ENCODE data around the gene MYBPC2. TPM values are rescaled to one million over a fixed set of nuclear protein-coding genes. Genes with fewer than 3 reads are reported as not detected.
A peak's percentile ranks its signal among the peaks of the same experiment; 100 is the strongest.
"Not testable (repeated sequence)": the region's sequence is repeated elsewhere in the genome, so short reads cannot be mapped to it uniquely, and the experiment has no call there.

MYBPC2 gene
- polyA plus RNA-seq, 6 donors from 2014 or later: 0.44 to 6.6 (median 1.2) TPM; not detected in 1

GRCh38 chr19:50439130-50439529 lies 6.4 kb downstream of the MYBPC2 start:
- Mint-ChIP-seq H3K36me3 (peaks cover 0 to 27% of the 10 kb centered on the region in 2 donors), H3K27ac (peak overlapping the region in 1 of 6 donors; percentile 66), H3K4me1 (peaks cover 31 to 50% (median 47%) of the 10 kb centered on the region in 3 donors)
- not testable (repeated sequence) for H3K9me3 Mint-ChIP-seq; H3K4me3 Mint-ChIP-seq; ATAC-seq (ENCODE audit: low read depth in 2 of 2); H3K27me3 Mint-ChIP-seq; DNase-seq

GRCh38 chr19:50444059-50444458 lies 11.4 kb downstream of the MYBPC2 start:
- peaks cover 0 to 12% (median 5%) of the 10 kb centered on the region in 3 donors for H3K4me1 Mint-ChIP-seq
- H3K36me3 Mint-ChIP-seq: peaks cover 0 to 25% of the 10 kb centered on the region in 2 donors
- H3K27me3 Mint-ChIP-seq: no peaks in the 10 kb centered on the region
- H3K4me3 Mint-ChIP-seq: no peak overlapping the region
- DNase-seq: no peak
- peaks cover 0 to 5% (median 0%) of the 10 kb centered on the region in 7 donors for H3K9me3 Mint-ChIP-seq
- no peak for ATAC-seq (ENCODE audit: low read depth in 2 of 2)
- peak overlapping the region in 1 of 6 donors; percentile 57 for H3K27ac Mint-ChIP-seq

GRCh38 chr19:50447053-50447452 lies 14.4 kb downstream of the MYBPC2 start:
- DNase-seq (no peak), ATAC-seq (ENCODE audit: low read depth in 2 of 2) (no peak)
- peaks cover 0 to 20% of the 10 kb centered on the region in 2 donors for H3K36me3 Mint-ChIP-seq
- H3K4me3 Mint-ChIP-seq: peak overlapping the region in 1 of 8 donors; percentile 62
- H3K27ac Mint-ChIP-seq: no peak overlapping the region
- no peaks in the 10 kb centered on the region for H3K27me3 Mint-ChIP-seq
- peaks cover 0 to 7% (median 7%) of the 10 kb centered on the region in 3 donors for H3K4me1 Mint-ChIP-seq
- H3K9me3 Mint-ChIP-seq: peaks cover 0 to 5% (median 0%) of the 10 kb centered on the region in 7 donors

GRCh38 chr19:50447750-50448149 lies 15.1 kb downstream of the MYBPC2 start:
- Mint-ChIP-seq H3K36me3 (peaks cover 0 to 20% of the 10 kb centered on the region in 2 donors), H3K27ac (peak overlapping the region in 2 of 6 donors; percentile 20 to 27), H3K27me3 (no peaks in the 10 kb centered on the region), H3K9me3 (peaks cover 0 to 5% (median 0%) of the 10 kb centered on the region in 7 donors), H3K4me1 (peaks cover 0 to 7% (median 7%) of the 10 kb centered on the region in 3 donors), H3K4me3 (no peak overlapping the region)
- ATAC-seq (ENCODE audit: low read depth in 2 of 2) (no peak), DNase-seq (no peak)

GRCh38 chr19:50449236-50449899 lies 16.7 kb downstream of the MYBPC2 start:
- H3K9me3 Mint-ChIP-seq: peaks cover 0 to 1% (median 0%) of the 10 kb centered on the region in 7 donors
- ATAC-seq (ENCODE audit: low read depth in 2 of 2): no peak
- DNase-seq: no peak
- peak overlapping the region in 1 of 6 donors; percentile 32 for H3K27ac Mint-ChIP-seq
- no peak overlapping the region for H3K4me3 Mint-ChIP-seq
- peaks cover 0 to 10% of the 10 kb centered on the region in 2 donors for H3K36me3 Mint-ChIP-seq
- H3K4me1 Mint-ChIP-seq: peaks cover 0 to 7% (median 3%) of the 10 kb centered on the region in 3 donors
- no peaks in the 10 kb centered on the region for H3K27me3 Mint-ChIP-seq

- ATAC-seq (ENCODE audit: low read depth in 2 of 2) (no peak), DNase-seq (peak; percentile 17)
- peaks cover 0 to 9% of the 10 kb centered on the region in 2 donors for H3K36me3 Mint-ChIP-seq
- peak overlapping the region in 3 of 6 donors; percentile 57 to 89 (median 82) for H3K27ac Mint-ChIP-seq
- peak overlapping the region in 2 of 8 donors; percentile 41 to 85 for H3K4me3 Mint-ChIP-seq
- peaks cover 0 to 7% (median under 1%) of the 10 kb centered on the region in 3 donors for H3K4me1 Mint-ChIP-seq
- no peaks in the 10 kb centered on the region for H3K27me3 Mint-ChIP-seq
- H3K9me3 Mint-ChIP-seq: no peaks in the 10 kb centered on the region
Observed at GRCh38 chr19:50450369-50451222, 17.9 kb downstream of the MYBPC2 start.

GRCh38 chr19:50451223-50451534 lies 18.5 kb downstream of the MYBPC2 start:
- Mint-ChIP-seq H3K36me3 (peaks cover 0 to 15% of the 10 kb centered on the region in 2 donors), H3K27ac (peak overlapping the region in 3 of 6 donors; percentile 57 to 89 (median 82)), H3K4me3 (peak overlapping the region in 1 of 8 donors; percentile 85), H3K4me1 (peaks cover 0 to 13% (median 7%) of the 10 kb centered on the region in 3 donors), H3K9me3 (no peaks in the 10 kb centered on the region), H3K27me3 (no peaks in the 10 kb centered on the region)
- DNase-seq (no peak), ATAC-seq (ENCODE audit: low read depth in 2 of 2) (no peak)

- Mint-ChIP-seq H3K9me3 (peaks cover 0 to 3% (median 0%) of the 10 kb centered on the region in 7 donors), H3K27me3 (no peaks in the 10 kb centered on the region), H3K4me3 (no peak overlapping the region), H3K4me1 (peaks cover 0 to 17% (median 7%) of the 10 kb centered on the region in 3 donors), H3K36me3 (peaks cover 0 to 18% of the 10 kb centered on the region in 2 donors), H3K27ac (peak overlapping the region in 3 of 6 donors; percentile 7 to 71 (median 21))
- DNase-seq: no peak
- no peak for ATAC-seq (ENCODE audit: low read depth in 2 of 2)
Observed at GRCh38 chr19:50453243-50453642, 20.6 kb downstream of the MYBPC2 start.

GRCh38 chr19:50455992-50456391 lies 23.3 kb downstream of the MYBPC2 start:
- Mint-ChIP-seq H3K9me3 (peaks cover 0 to 3% (median 0%) of the 10 kb centered on the region in 7 donors), H3K4me3 (no peak overlapping the region)

GRCh38 chr19:50457300-50457699 lies 24.6 kb downstream of the MYBPC2 start:
- Mint-ChIP-seq H3K4me1 (peaks cover 21 to 38% (median 25%) of the 10 kb centered on the region in 3 donors), H3K36me3 (peaks cover 0 to 17% of the 10 kb centered on the region in 2 donors), H3K9me3 (peaks cover 0 to 3% (median 0%) of the 10 kb centered on the region in 7 donors), H3K27ac (peak overlapping the region in 1 of 6 donors; percentile 12), H3K27me3 (no peaks in the 10 kb centered on the region), H3K4me3 (peak overlapping the region in 1 of 8 donors; percentile 1)
- DNase-seq (no peak), ATAC-seq (ENCODE audit: low read depth in 2 of 2) (no peak)

More at GRCh38 chr19:50455992-50456391, 23.3 kb downstream of the MYBPC2 start:
- peaks cover 0 to 17% of the 10 kb centered on the region in 2 donors for H3K36me3 Mint-ChIP-seq
- no peak for ATAC-seq (ENCODE audit: low read depth in 2 of 2)
- H3K4me1 Mint-ChIP-seq: peaks cover 15 to 31% (median 20%) of the 10 kb centered on the region in 3 donors
- no peaks in the 10 kb centered on the region for H3K27me3 Mint-ChIP-seq
- peak overlapping the region in 3 of 6 donors; percentile 78 to 90 (median 84) for H3K27ac Mint-ChIP-seq
- no peak for DNase-seq

- ATAC-seq (ENCODE audit: low read depth in 2 of 2) (no peak), DNase-seq (no peak)
- H3K9me3 Mint-ChIP-seq: peaks cover 0 to 3% (median 0%) of the 10 kb centered on the region in 7 donors
- H3K27me3 Mint-ChIP-seq: no peaks in the 10 kb centered on the region
- peak overlapping the region in 5 of 8 donors; percentile 29 to 75 (median 47) for H3K4me3 Mint-ChIP-seq
- peaks cover 21 to 38% (median 25%) of the 10 kb centered on the region in 3 donors for H3K4me1 Mint-ChIP-seq
- H3K27ac Mint-ChIP-seq: peak overlapping the region in 4 of 6 donors; percentile 67 to 91 (median 84)
- peaks cover 0 to 17% of the 10 kb centered on the region in 2 donors for H3K36me3 Mint-ChIP-seq
Observed at GRCh38 chr19:50458396-50459066, 25.8 kb downstream of the MYBPC2 start.

GRCh38 chr19:50459067-50459456 lies 26.4 kb downstream of the MYBPC2 start:
- peaks cover 21 to 38% (median 25%) of the 10 kb centered on the region in 3 donors for H3K4me1 Mint-ChIP-seq
- peak overlapping the region in 1 of 6 donors; percentile 91 for H3K27ac Mint-ChIP-seq
- no peak for ATAC-seq (ENCODE audit: low read depth in 2 of 2)
- no peaks in the 10 kb centered on the region for H3K27me3 Mint-ChIP-seq
- H3K4me3 Mint-ChIP-seq: no peak overlapping the region
- H3K9me3 Mint-ChIP-seq: peaks cover 0 to 3% (median 0%) of the 10 kb centered on the region in 7 donors
- DNase-seq: no peak
- peaks cover 0 to 17% of the 10 kb centered on the region in 2 donors for H3K36me3 Mint-ChIP-seq

- H3K27ac Mint-ChIP-seq: peak overlapping the region; percentile 91 to 99 (median 98)
- peaks cover 0 to 3% (median 0%) of the 10 kb centered on the region in 7 donors for H3K9me3 Mint-ChIP-seq
- ATAC-seq (ENCODE audit: low read depth in 2 of 2) (no peak), DNase-seq (no peak)
- no peaks in the 10 kb centered on the region for H3K27me3 Mint-ChIP-seq
- peaks cover 21 to 38% (median 25%) of the 10 kb centered on the region in 3 donors for H3K4me1 Mint-ChIP-seq
- peak overlapping the region; percentile 47 to 88 (median 71) for H3K4me3 Mint-ChIP-seq
- H3K36me3 Mint-ChIP-seq: peaks cover 0 to 17% of the 10 kb centered on the region in 2 donors
Observed at GRCh38 chr19:50459638-50460037, 26.9 kb downstream of the MYBPC2 start.
